ENCODE data around the gene HSD17B2. TPM values are rescaled to one million over a fixed set of nuclear protein-coding genes. Genes with fewer than 3 reads are reported as not detected.

The HSD17B2 gene
- total and polyA plus RNA-seq, 2 of the 4 experiments (the other 2 are of a cell fraction), result 0.12 to 0.18 TPM

- peaks cover 16% of the 10 kb centered on the region for H3K4me1 ChIP-seq (ENCODE audit: control insufficient read depth, insufficient read depth, low read length)
- H4K91ac ChIP-seq (ENCODE audit: insufficient read depth, low read depth, low read length), result no peak overlapping the region
- H2BK5ac ChIP-seq (ENCODE audit: low read depth, low read length, poor library complexity, severe bottlenecking), result no peak overlapping the region
- intact Hi-C loops (cut with micrococcal nuclease) (no loop called here), dilution Hi-C loops (cut with HindIII; ENCODE audit: low sequenced_read_pairs, unreplicated experiment) (no loop called here), in situ Hi-C loops (cut with MboI; ENCODE audit: low sequenced_read_pairs) (no loop called here)
- ChIA-PET CTCF (interaction anchor here (1.1 kb wide), 1 partner anchor 19 kb away, joined by 3 read pairs; no protein-coding TSS in a partner anchor), POLR2A (ENCODE audit: unreplicated experiment) (no interaction called here)
- no peak overlapping the region for H3K4ac ChIP-seq (ENCODE audit: low read depth, low read length)
- H3K9ac ChIP-seq (ENCODE audit: low read depth, low read length), result no peak overlapping the region
- H2BK15ac ChIP-seq (ENCODE audit: low read depth, low read length), result no peak overlapping the region
- H3K36me3 ChIP-seq (ENCODE audit: control insufficient read depth, insufficient read depth, low read length), result peaks cover 7% of the 10 kb centered on the region
- ATAC-seq (ENCODE audit: low read depth) (no peak), DNase-seq (no peak)
- no peak overlapping the region; the same call in 1 of the 2 replicates for H3K14ac ChIP-seq (replicated peaks; ENCODE audit: low read depth, low read length)
- peaks cover 3% of the 10 kb centered on the region; the same call in 1 of the 2 replicates for H3K9me3 ChIP-seq (ENCODE audit: control insufficient read depth, insufficient read depth, low read length)
- H4K8ac ChIP-seq (ENCODE audit: low read depth in 2 of 2, low read length in 2 of 2), result no peak overlapping the region
- no peaks in the 10 kb centered on the region for H4K20me1 ChIP-seq (ENCODE audit: insufficient read depth, low read length)
- no peaks in the 10 kb centered on the region for H3K79me1 ChIP-seq (ENCODE audit: low read depth in 1 of 2, low read length in 2 of 2)
- peak overlapping the region; percentile 65 for H3K18ac ChIP-seq (ENCODE audit: low read depth, low read length)
- H3K4me2 ChIP-seq (ENCODE audit: low read depth, low read length), result no peak overlapping the region
- H2BK20ac ChIP-seq (ENCODE audit: low read depth, low read length), result no peak overlapping the region
- no peak overlapping the region for H3K27ac ChIP-seq (ENCODE audit: insufficient read depth, low read length)
- H3K27me3 ChIP-seq (ENCODE audit: control insufficient read depth, insufficient read depth, low read length), result no peaks in the 10 kb centered on the region
- H3K56ac ChIP-seq (ENCODE audit: extremely low read depth, insufficient read depth, low read length), result no peak overlapping the region
- 0 out of 2 replicates have a peak overlapping the region, but pooled peaks have one; percentile 29 for H2AK5ac ChIP-seq (ENCODE audit: low read depth, low read length)
- TF ChIP-seq MXI1 (IDR thresholded peaks at IDR 0.05; ENCODE audit: borderline replicate concordance, low read depth, low read length) (no peak), POLR2A (IDR thresholded peaks at IDR 0.05; ENCODE audit: low read depth, low read length) (no peak), SMC3 (IDR thresholded peaks at IDR 0.05; ENCODE audit: low read depth, low read length) (no peak), FOS (IDR thresholded peaks at IDR 0.05; ENCODE audit: low read depth, low read length) (no peak), MAFK (IDR thresholded peaks at IDR 0.05; ENCODE audit: low read depth, low read length) (no peak), NFE2L2 (IDR thresholded peaks at IDR 0.05; ENCODE audit: low read depth, low read length) (no peak), MAZ (IDR thresholded peaks at IDR 0.05; ENCODE audit: borderline replicate concordance, low read depth, low read length) (no peak), BHLHE40 (IDR thresholded peaks at IDR 0.05; ENCODE audit: low read depth, low read length) (no peak), RFX5 (IDR thresholded peaks at IDR 0.05; ENCODE audit: low read depth, low read length) (no peak), RAD21 (IDR thresholded peaks at IDR 0.05; ENCODE audit: low read length) (no peak), RCOR1 (IDR thresholded peaks at IDR 0.05; ENCODE audit: insufficient replicate concordance, low read length) (no peak), CHD1 (IDR thresholded peaks at IDR 0.05; ENCODE audit: low read depth, low read length) (no peak), CEBPB (IDR thresholded peaks at IDR 0.05; ENCODE audit: low read depth, low read length) (no peak)
- TF ChIP-seq, protein P1, sequence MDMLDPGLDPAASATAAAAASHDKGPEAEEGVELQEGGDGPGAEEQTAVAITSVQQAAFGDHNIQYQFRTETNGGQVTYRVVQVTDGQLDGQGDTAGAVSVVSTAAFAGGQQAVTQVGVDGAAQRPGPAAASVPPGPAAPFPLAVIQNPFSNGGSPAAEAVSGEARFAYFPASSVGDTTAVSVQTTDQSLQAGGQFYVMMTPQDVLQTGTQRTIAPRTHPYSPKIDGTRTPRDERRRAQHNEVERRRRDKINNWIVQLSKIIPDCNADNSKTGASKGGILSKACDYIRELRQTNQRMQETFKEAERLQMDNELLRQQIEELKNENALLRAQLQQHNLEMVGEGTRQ (IDR thresholded peaks at IDR 0.05; ENCODE audit: low read depth, low read length), result no peak
- TF ChIP-seq, protein P2, sequence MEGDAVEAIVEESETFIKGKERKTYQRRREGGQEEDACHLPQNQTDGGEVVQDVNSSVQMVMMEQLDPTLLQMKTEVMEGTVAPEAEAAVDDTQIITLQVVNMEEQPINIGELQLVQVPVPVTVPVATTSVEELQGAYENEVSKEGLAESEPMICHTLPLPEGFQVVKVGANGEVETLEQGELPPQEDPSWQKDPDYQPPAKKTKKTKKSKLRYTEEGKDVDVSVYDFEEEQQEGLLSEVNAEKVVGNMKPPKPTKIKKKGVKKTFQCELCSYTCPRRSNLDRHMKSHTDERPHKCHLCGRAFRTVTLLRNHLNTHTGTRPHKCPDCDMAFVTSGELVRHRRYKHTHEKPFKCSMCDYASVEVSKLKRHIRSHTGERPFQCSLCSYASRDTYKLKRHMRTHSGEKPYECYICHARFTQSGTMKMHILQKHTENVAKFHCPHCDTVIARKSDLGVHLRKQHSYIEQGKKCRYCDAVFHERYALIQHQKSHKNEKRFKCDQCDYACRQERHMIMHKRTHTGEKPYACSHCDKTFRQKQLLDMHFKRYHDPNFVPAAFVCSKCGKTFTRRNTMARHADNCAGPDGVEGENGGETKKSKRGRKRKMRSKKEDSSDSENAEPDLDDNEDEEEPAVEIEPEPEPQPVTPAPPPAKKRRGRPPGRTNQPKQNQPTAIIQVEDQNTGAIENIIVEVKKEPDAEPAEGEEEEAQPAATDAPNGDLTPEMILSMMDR (conservative IDR thresholded peaks at IDR 0.05; ENCODE audit: low read depth, low read length), result no peak
- TF ChIP-seq, protein P3, sequence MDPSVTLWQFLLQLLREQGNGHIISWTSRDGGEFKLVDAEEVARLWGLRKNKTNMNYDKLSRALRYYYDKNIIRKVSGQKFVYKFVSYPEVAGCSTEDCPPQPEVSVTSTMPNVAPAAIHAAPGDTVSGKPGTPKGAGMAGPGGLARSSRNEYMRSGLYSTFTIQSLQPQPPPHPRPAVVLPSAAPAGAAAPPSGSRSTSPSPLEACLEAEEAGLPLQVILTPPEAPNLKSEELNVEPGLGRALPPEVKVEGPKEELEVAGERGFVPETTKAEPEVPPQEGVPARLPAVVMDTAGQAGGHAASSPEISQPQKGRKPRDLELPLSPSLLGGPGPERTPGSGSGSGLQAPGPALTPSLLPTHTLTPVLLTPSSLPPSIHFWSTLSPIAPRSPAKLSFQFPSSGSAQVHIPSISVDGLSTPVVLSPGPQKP (IDR thresholded peaks at IDR 0.05; ENCODE audit: borderline replicate concordance, low read depth, low read length), result no peak
- H3K4me3 ChIP-seq (ENCODE audit: insufficient read depth, low read depth, low read length), result no peak overlapping the region
- no CpG with 5 or more reads among the region's 1 CpG for WGBS, 2 experiments (ENCODE audit: extremely low coverage in 2 of 2, insufficient read length in 1 of 2)
- BruUV-seq (replicated peaks), result no TSS peak
- peak overlapping the region; percentile 68; the same call in 1 of the 2 replicates for H4K5ac ChIP-seq (ENCODE audit: low read depth, low read length)
- no peak overlapping the region for H3K23ac ChIP-seq (ENCODE audit: low read depth, low read length)
- H2AK9ac ChIP-seq (replicated peaks; ENCODE audit: low read depth, low read length, poor library complexity), result no peak overlapping the region
- H3K9me1 ChIP-seq (ENCODE audit: insufficient read depth, low read length), result no peaks in the 10 kb centered on the region
- H2BK120ac ChIP-seq (ENCODE audit: low read depth, low read length), result 0 out of 2 replicates have a peak overlapping the region, but pooled peaks have one; percentile 51
- H2AFZ ChIP-seq (replicated peaks; ENCODE audit: low read length, poor library complexity), result no peak overlapping the region
Measured at GRCh38 chr16:82072313-82072712, 37.3 kb downstream of the HSD17B2 start.

Measured in IMR-90 (cell line).